Right atrium auricular region (tissue), 2 donors: ENCODE measurements around the gene LACC1. TPM values are rescaled to one million over a fixed set of nuclear protein-coding genes. Genes with fewer than 3 reads are reported as not detected.

Experiments used
- DNase-seq: peaks from one replicate; pipeline ENCODE4 v3.0.0-alpha.2; 2019; ENCODE audit warnings: low spot score
- H3K27ac ChIP-seq, 2 donors: fragments of 200-600 bp; sonication (generic); 1 replicate in 1 of 2; 2 replicates in 1 of 2; pipeline ENCODE4 v1.5.1; 2016 to 2019
- H3K27me3 ChIP-seq, 2 donors: fragments of 200-600 bp; sonication (generic); one replicate each; pipeline versions ENCODE4 v1.5.1 to v1.6.0; 2017 to 2019
- H3K36me3 ChIP-seq: fragments of 200-600 bp; sonication (generic); one replicate; pipeline ENCODE4 v1.5.1; 2016
- H3K4me1 ChIP-seq, 2 donors: fragments of 200-600 bp; sonication (generic); one replicate each; pipeline versions ENCODE4 v1.5.1 to v1.6.0; 2017 to 2019
- H3K4me3 ChIP-seq, 2 donors: fragments of 200-600 bp; sonication (generic); 1 replicate in 1 of 2; 2 replicates in 1 of 2; pipeline ENCODE4 v1.5.1; 2017 to 2019; ENCODE audit warnings: mild to moderate bottlenecking in 1 of 2, moderate library complexity in 1 of 2
- H3K9me3 ChIP-seq, 2 donors: fragments of 200-600 bp; sonication (generic); one replicate each; pipeline ENCODE4 v1.5.1; 2019
- total RNA-seq, 2 donors: library from RNA; depleted of rRNA; stranded (reverse); fragments of >200 nt; gene quantifications; one replicate each; pipeline ENCODE4 v1.1.0, GENCODE V29; 2016
- TF ChIP-seq, protein P1 (sequence below), 2 donors: fragments of 200-600 bp; sonication (generic); IDR thresholded peaks; one replicate each; pipeline ENCODE4 v1.5.1; 2019; ENCODE audit warnings: antibody characterized with exemption in 2 of 2

Gene LACC1
- total RNA-seq, 2 donors from 2014 or later = 4.7 to 6.0 TPM

DNA sequence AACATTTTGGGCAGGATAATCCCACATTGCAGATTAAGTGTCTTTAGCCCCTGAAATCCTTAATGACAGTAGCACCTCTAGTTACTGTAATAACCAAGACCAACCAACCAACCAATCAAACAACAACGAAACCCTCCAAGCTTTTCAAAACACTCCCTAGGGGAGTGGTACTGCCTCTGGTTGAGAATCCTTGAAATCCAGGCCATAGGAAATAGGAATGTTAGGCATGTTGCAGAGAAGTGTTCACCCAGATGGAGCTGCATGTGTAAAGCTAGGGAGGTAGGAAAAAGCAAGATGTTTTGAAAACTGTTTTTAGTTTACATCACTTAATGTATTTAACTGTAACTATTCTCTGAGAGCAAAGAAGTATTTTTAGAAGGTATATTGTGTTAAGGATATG is 4.5 kb downstream of the LACC1 start:
- Histone ChIP-seq H3K27ac (no peak overlapping the region), H3K27me3 (no peaks in the 10 kb centered on the region), H3K4me1 (peaks cover 0 to 9% of the 10 kb centered on the region in 2 donors), H3K4me3 (no peak overlapping the region), H3K36me3 (no peaks in the 10 kb centered on the region), H3K9me3 (no peaks in the 10 kb centered on the region)
- no peak for DNase-seq
- TF ChIP-seq, protein P1, sequence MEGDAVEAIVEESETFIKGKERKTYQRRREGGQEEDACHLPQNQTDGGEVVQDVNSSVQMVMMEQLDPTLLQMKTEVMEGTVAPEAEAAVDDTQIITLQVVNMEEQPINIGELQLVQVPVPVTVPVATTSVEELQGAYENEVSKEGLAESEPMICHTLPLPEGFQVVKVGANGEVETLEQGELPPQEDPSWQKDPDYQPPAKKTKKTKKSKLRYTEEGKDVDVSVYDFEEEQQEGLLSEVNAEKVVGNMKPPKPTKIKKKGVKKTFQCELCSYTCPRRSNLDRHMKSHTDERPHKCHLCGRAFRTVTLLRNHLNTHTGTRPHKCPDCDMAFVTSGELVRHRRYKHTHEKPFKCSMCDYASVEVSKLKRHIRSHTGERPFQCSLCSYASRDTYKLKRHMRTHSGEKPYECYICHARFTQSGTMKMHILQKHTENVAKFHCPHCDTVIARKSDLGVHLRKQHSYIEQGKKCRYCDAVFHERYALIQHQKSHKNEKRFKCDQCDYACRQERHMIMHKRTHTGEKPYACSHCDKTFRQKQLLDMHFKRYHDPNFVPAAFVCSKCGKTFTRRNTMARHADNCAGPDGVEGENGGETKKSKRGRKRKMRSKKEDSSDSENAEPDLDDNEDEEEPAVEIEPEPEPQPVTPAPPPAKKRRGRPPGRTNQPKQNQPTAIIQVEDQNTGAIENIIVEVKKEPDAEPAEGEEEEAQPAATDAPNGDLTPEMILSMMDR (IDR thresholded peaks at IDR 0.05) = no peak

GRCh38 chr13:43894438-43894837 is 14.7 kb downstream of the LACC1 start:
- no peak overlapping the region for H3K27ac ChIP-seq
- no peaks in the 10 kb centered on the region for H3K27me3 ChIP-seq
- no peaks in the 10 kb centered on the region for H3K9me3 ChIP-seq
- TF ChIP-seq, protein P1 (IDR thresholded peaks at IDR 0.05) = peak in 1 of 2 donors; percentile 24
- no peak overlapping the region for H3K4me3 ChIP-seq
- H3K4me1 ChIP-seq = no peaks in the 10 kb centered on the region
- no peak for DNase-seq
- H3K36me3 ChIP-seq = no peaks in the 10 kb centered on the region

GRCh38 chr13:43895940-43896339 is 16.2 kb downstream of the LACC1 start:
- no peak overlapping the region for H3K4me3 ChIP-seq
- H3K9me3 ChIP-seq = no peaks in the 10 kb centered on the region
- TF ChIP-seq, protein P1 (IDR thresholded peaks at IDR 0.05) = no peak
- H3K4me1 ChIP-seq = no peaks in the 10 kb centered on the region
- no peaks in the 10 kb centered on the region for H3K36me3 ChIP-seq
- H3K27me3 ChIP-seq = no peaks in the 10 kb centered on the region
- no peak for DNase-seq
- no peak overlapping the region for H3K27ac ChIP-seq

DNA sequence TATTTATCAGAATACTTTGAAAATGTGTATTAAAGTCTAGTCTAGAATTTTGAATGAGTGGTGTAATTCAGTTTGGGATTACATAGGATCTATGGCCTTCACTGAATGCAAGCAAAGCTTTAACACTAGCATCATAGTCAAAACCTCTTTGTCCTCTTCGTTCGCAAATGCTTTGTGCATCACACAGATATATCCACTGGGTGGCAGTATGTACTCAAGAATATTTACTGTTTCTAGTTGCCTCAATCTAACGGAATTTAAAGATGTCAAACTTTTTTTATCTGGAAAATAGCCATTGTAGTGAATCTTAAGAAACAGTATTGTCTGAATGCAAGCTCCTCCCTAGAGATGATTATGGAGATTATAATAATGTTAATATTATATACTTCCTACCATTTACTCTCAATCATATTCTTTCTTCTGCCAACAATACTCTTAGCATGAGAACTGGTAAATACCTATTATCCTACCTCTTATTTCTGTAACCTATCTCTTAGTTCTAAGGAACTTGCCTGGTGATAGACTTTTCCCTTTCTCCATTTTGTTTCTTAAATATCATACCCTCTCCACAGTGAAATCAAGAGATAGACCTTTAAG is 25.8 kb downstream of the LACC1 start:
- TF ChIP-seq, protein P1 (IDR thresholded peaks at IDR 0.05) = peak; percentile 75 to 84
- H3K27ac ChIP-seq = no peak overlapping the region
- no peaks in the 10 kb centered on the region for H3K9me3 ChIP-seq
- H3K36me3 ChIP-seq = no peaks in the 10 kb centered on the region
- no peaks in the 10 kb centered on the region for H3K27me3 ChIP-seq
- no peak for DNase-seq
- H3K4me3 ChIP-seq = no peak overlapping the region
- peaks cover 0 to 14% of the 10 kb centered on the region in 2 donors for H3K4me1 ChIP-seq

- H3K9me3 ChIP-seq = no peaks in the 10 kb centered on the region
- no peaks in the 10 kb centered on the region for H3K36me3 ChIP-seq
- H3K27me3 ChIP-seq = no peaks in the 10 kb centered on the region
- peaks cover 0 to 29% of the 10 kb centered on the region in 2 donors for H3K4me1 ChIP-seq
- H3K4me3 ChIP-seq = no peak overlapping the region
- H3K27ac ChIP-seq = no peak overlapping the region
- DNase-seq = no peak
- TF ChIP-seq, protein P1 (IDR thresholded peaks at IDR 0.05) = peak; percentile 49 to 76
These were observed 28.7 kb downstream of the LACC1 start for GRCh38 chr13:43908156-43909126.
